Jurkat, Clone E6-1 (cell line): Measurements from ENCODE around the gene ZNF658. TPM values are rescaled to one million over a fixed set of nuclear protein-coding genes. Genes with fewer than 3 reads are reported as not detected.
"Not testable (repeated sequence)": the region's sequence is repeated elsewhere in the genome, so short reads cannot be mapped to it uniquely, and the experiment has no call there.

Experiments
- DNase-seq: peaks from one replicate; pipeline ENCODE4 v3.0.0-alpha.2; 2011; ENCODE audit warnings: low read depth, low spot score
- H3K4me3 ChIP-seq: 2 replicates; pipeline ENCODE4 v1.5.1; 2011; ENCODE audit warnings: mild to moderate bottlenecking, low read length, control low read depth, moderate library complexity
- polyA plus RNA-seq: library from polyadenylated mRNA; unstranded; fragments of >200 nt; gene quantifications from one replicate; pipeline ENCODE4 v1.2.1, GENCODE V29; 2012; ENCODE audit warnings: missing spikeins; ENCODE audit not compliant: insufficient read length, insufficient read depth

ZNF658 gene
- polyA plus RNA-seq: 2.3 TPM

GRCh38 chr9:66900490-66901131 is at the start of gene ZNF658:
Gene ZNF658, plus strand, starts transcription at chr9:66900725. Its CDS starts 2,837 bp downstream, at chr9:66903562.
- peak; percentile 69 for DNase-seq
- H3K4me3 ChIP-seq: peak within 1 kb of the TSS; percentile 52

DNA sequence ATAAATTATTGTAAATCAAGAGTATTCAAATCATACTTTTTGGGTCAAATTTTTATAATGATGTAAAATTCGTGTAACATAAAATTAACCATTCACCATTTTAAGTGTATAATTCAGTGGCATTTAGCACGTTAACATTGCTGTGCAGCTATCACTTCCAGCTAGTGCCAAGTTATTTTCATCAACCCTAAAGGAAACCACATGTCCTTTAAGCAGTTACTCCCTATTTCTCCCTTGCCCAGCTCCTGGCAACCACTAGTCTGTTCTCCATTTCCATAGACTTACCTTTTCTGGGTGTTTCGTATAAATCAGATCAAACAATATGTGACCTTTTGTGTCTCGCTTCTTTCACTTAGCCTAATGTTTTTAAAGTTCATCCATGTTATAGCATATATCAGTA is 38.8 kb upstream of the ZNF658 start:
- H3K4me3 ChIP-seq, DNase-seq: not testable (repeated sequence)

GRCh38 chr9:66868660-66869059 is 31.9 kb upstream of the ZNF658 start:
- H3K4me3 ChIP-seq: not testable (repeated sequence)

GRCh38 chr9:66880605-66881004 is 19.9 kb upstream of the ZNF658 start:
- H3K4me3 ChIP-seq, DNase-seq: not testable (repeated sequence)

More at GRCh38 chr9:66868660-66869059, 31.9 kb upstream of the ZNF658 start:
- not testable (repeated sequence) for DNase-seq

DNA sequence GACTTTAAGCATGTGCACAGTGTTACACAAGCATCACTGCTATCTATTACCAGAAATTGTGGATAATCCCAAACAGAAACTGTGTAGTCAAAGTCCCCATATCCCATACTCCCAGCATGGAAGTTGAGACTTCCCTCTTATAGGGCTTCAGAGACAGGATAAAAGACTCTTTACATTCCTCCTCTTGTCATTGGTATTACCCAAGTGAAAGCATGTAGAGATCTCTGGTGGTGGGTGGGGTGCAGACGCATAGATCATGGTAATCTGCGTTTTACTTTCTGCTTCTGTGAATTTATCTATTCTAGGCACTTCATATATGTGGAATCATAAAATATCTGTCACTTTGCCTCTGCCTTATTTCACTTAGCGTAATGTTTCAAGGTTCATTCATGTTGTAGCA is 18.7 kb upstream of the ZNF658 start:
- not testable (repeated sequence) for DNase-seq, H3K4me3 ChIP-seq

DNA sequence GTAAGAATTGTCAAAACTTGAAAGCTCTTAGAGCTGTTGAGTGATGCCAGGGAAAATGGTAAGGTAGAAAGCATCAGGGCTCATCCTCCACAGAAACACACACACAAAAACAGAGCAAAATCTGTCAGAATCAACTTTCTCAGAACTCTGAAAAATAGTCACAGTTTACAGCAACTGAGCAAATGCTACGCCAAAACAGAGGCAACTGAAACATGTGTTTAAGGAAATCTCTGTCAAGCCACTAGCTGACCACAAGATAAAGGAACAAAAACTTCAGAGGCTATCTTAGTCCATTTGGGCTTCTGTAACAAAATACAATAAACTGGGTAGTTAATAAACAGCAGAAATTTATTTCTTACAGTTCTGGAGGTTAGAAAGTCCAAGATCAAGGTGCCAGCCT is 10.2 kb upstream of the ZNF658 start:
- not testable (repeated sequence) for H3K4me3 ChIP-seq, DNase-seq

DNA sequence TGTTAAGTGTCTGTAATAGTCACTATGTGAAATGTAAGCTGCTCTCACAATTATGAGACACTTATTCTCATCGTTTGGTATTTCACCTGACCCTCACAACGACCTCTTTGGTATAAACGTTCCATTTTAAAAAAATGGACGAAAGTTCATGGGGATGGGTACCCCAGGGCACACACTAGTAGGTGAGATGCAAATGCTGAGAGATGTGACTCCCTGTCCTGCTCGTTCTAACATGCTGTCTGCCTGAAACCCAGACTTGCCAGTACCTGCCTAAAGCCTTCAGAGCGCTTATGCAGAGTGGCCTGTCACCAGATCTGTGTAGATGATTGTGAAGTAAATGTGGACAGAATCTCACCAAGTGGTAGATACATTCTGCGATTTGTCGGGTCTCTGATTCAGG is 616 bp downstream of the ZNF658 start:
- DNase-seq: not testable (repeated sequence)
- H3K4me3 ChIP-seq: peak overlapping the region; percentile 52

- H3K4me3 ChIP-seq, DNase-seq: not testable (repeated sequence)
These were observed 9.0 kb downstream of the ZNF658 start for GRCh38 chr9:66909560-66909959.

DNA sequence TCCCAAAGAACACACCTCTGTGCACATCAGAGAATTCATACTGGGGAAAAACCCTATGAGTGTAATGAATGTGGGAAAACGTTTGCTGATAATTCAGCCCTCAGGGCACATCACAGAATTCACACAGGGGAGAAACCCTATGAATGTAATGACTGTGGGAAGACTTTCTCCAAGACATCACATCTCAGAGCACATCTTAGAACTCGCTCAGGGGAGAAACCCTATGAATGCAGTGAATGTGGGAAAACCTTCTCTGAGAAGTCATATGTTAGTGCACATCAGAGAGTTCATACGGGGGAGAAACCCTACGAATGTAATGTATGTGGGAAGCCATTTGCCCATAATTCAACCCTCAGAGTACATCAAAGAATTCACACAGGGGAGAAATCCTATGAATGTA is 19.5 kb downstream of the ZNF658 start:
- not testable (repeated sequence) for DNase-seq, H3K4me3 ChIP-seq

GRCh38 chr9:66936194-66936870 is 35.8 kb downstream of the ZNF658 start:
- not testable (repeated sequence) for DNase-seq, H3K4me3 ChIP-seq

DNA sequence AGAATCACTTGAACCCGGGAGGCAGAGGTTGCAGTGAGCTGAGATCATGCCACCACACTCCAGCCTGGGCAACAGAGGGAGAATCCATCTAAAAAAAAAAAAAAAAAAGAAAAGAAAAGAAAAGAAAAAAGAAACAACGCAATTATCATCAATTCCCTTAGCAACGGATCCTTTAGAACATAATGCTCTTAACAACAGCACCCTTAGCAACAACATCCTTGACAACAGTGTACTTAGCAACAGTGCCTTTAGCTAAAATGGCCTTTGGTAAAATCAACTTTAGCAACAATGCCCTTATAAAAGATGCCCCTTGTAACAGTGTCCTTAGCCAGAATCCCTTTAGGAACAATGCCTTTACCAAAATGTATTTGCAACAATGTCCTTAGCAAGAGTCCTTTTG is 37.1 kb downstream of the ZNF658 start:
- H3K4me3 ChIP-seq, DNase-seq: not testable (repeated sequence)

DNA sequence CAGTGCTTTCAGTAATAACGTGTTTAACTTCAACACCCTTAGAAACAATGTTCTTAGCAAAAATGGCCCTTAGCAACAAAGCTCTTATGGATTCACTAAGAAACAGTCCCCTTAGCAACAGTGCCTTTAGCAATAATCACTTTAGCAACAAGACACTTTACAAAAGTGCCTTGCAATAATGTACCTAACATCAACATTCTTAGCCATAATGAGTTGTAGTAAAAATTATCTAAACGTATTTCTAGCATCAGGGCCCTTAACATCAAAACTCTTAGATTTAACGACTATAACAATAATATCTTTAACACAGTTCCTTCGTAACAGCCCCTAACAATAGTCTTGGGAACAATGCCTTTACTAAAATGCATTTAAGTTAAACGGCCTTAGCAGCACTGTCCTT is 37.8 kb downstream of the ZNF658 start:
- not testable (repeated sequence) for DNase-seq, H3K4me3 ChIP-seq

- DNase-seq: not testable (repeated sequence)
These were observed 39.6 kb downstream of the ZNF658 start for GRCh38 chr9:66939878-66940830.

GRCh38 chr9:66942400-66943155 is 42.1 kb downstream of the ZNF658 start:
- not testable (repeated sequence) for H3K4me3 ChIP-seq, DNase-seq

More at GRCh38 chr9:66939878-66940830, 39.6 kb downstream of the ZNF658 start:
- H3K4me3 ChIP-seq: not testable (repeated sequence)

- not testable (repeated sequence) for DNase-seq, H3K4me3 ChIP-seq
These were observed 52.1 kb downstream of the ZNF658 start for GRCh38 chr9:66952576-66952975.
